Measurements from ENCODE around the gene ATG10. TPM values are rescaled to one million over a fixed set of nuclear protein-coding genes. Genes with fewer than 3 reads are reported as not detected.

The ATG10 gene
- total and polyA plus RNA-seq, 2 of the 13 experiments (the other 11 are each of a cell fraction or from before 2014, with no cell fraction given): 2.0 to 5.7 TPM

- no peak for TF ChIP-seq ZNF441 (CRISPR knock-in tag; IDR thresholded peaks at IDR 0.05; ENCODE audit: borderline replicate concordance)
- TF ChIP-seq CSRNP1 (CRISPR knock-in tag; IDR thresholded peaks at IDR 0.05): no peak
- peak; percentile 61; the same call in 1 of the 2 replicates for TF ChIP-seq PBX3 (CRISPR knock-in tag; IDR thresholded peaks at IDR 0.05; ENCODE audit: borderline replicate concordance)
- no peak for TF ChIP-seq ZNF839 (CRISPR knock-in tag; IDR thresholded peaks at IDR 0.05; ENCODE audit: borderline replicate concordance)
- peak; percentile 34; the same call in 1 of the 2 replicates for TF ChIP-seq ZNF367 (CRISPR knock-in tag; IDR thresholded peaks at IDR 0.05; ENCODE audit: borderline replicate concordance)
- TF ChIP-seq MEIS2 (CRISPR knock-in tag; IDR thresholded peaks at IDR 0.05): peak; percentile 63
- no peak for TF ChIP-seq WIZ (CRISPR knock-in tag; IDR thresholded peaks at IDR 0.05)
- no peak for TF ChIP-seq ZNF20 (CRISPR knock-in tag; IDR thresholded peaks at IDR 0.05)
- TF ChIP-seq TCF12 (IDR thresholded peaks at IDR 0.05): no peak
- TF ChIP-seq TCF12 (CRISPR knock-in tag; IDR thresholded peaks at IDR 0.05): no peak
- TF ChIP-seq AHR (CRISPR knock-in tag; IDR thresholded peaks at IDR 0.05): peak; percentile 47; the same call in 1 of the 2 replicates
- TF ChIP-seq RFXAP (CRISPR knock-in tag; IDR thresholded peaks at IDR 0.05; ENCODE audit: borderline replicate concordance): peak; percentile 91
- TF ChIP-seq ERF (CRISPR knock-in tag; IDR thresholded peaks at IDR 0.05): peak; percentile 67; the same call in 1 of the 2 replicates
- TF ChIP-seq GFI1 (CRISPR knock-in tag; IDR thresholded peaks at IDR 0.05; ENCODE audit: borderline replicate concordance): no peak
- TF ChIP-seq IKZF5 (CRISPR knock-in tag; IDR thresholded peaks at IDR 0.05): peak; percentile 35; the same call in 1 of the 2 replicates
- 0 out of 2 replicates have a peak, but pooled peaks have one; percentile 36 for TF ChIP-seq ZNF30 (CRISPR knock-in tag; IDR thresholded peaks at IDR 0.05)
- TF ChIP-seq SATB2 (CRISPR knock-in tag; IDR thresholded peaks at IDR 0.05): 0 out of 2 replicates have a peak, but pooled peaks have one; percentile 31
- TF ChIP-seq ZNF558 (CRISPR knock-in tag; IDR thresholded peaks at IDR 0.05; ENCODE audit: borderline replicate concordance): peak; percentile 28; the same call in 1 of the 2 replicates
- TF ChIP-seq NR2F1 (CRISPR knock-in tag; IDR thresholded peaks at IDR 0.05): peak in 1 of 2 experiments; percentile 12; a peak in 1 of 4 replicates
- TF ChIP-seq MTA3 (CRISPR knock-in tag; IDR thresholded peaks at IDR 0.05): no peak
- TF ChIP-seq FOSL2 (CRISPR knock-in tag; IDR thresholded peaks at IDR 0.05): no peak
- TF ChIP-seq SP140L (CRISPR knock-in tag; IDR thresholded peaks at IDR 0.05; ENCODE audit: borderline replicate concordance): no peak
- no peak for TF ChIP-seq ZKSCAN1 (IDR thresholded peaks at IDR 0.05; ENCODE audit: low read length)
- TF ChIP-seq NRL (CRISPR knock-in tag; IDR thresholded peaks at IDR 0.05; ENCODE audit: borderline replicate concordance): peak; percentile 91
- TF ChIP-seq ZNF547 (CRISPR knock-in tag; IDR thresholded peaks at IDR 0.05): 0 out of 2 replicates have a peak, but pooled peaks have one; percentile 40
- no peak for TF ChIP-seq JARID2 (CRISPR knock-in tag; IDR thresholded peaks at IDR 0.05; ENCODE audit: insufficient replicate concordance)
- TF ChIP-seq ZNF556 (CRISPR knock-in tag; IDR thresholded peaks at IDR 0.05; ENCODE audit: borderline replicate concordance): no peak
- TF ChIP-seq ZNF460 (CRISPR knock-in tag; IDR thresholded peaks at IDR 0.05; ENCODE audit: borderline replicate concordance): no peak
Observed at GRCh38 chr5:82277987-82278710, 306.3 kb downstream of the ATG10 start, which contains the start of gene RPS23 (continued).
